Endometrium (tissue), 2 donors: ENCODE results near the gene TRAPPC12.
"Not testable (repeated sequence)": the region's sequence is repeated elsewhere in the genome, so short reads cannot be mapped to it uniquely, and the experiment has no call there.

ENCODE experiments used
- FAIRE-seq: peaks from 2 replicates; lab custom pipeline; 2012; peaks lifted over from hg19 to GRCh38; lab: Jason Lieb, UNC
- donor health status: control.
- donor health status: control.

Gene TRAPPC12

DNA sequence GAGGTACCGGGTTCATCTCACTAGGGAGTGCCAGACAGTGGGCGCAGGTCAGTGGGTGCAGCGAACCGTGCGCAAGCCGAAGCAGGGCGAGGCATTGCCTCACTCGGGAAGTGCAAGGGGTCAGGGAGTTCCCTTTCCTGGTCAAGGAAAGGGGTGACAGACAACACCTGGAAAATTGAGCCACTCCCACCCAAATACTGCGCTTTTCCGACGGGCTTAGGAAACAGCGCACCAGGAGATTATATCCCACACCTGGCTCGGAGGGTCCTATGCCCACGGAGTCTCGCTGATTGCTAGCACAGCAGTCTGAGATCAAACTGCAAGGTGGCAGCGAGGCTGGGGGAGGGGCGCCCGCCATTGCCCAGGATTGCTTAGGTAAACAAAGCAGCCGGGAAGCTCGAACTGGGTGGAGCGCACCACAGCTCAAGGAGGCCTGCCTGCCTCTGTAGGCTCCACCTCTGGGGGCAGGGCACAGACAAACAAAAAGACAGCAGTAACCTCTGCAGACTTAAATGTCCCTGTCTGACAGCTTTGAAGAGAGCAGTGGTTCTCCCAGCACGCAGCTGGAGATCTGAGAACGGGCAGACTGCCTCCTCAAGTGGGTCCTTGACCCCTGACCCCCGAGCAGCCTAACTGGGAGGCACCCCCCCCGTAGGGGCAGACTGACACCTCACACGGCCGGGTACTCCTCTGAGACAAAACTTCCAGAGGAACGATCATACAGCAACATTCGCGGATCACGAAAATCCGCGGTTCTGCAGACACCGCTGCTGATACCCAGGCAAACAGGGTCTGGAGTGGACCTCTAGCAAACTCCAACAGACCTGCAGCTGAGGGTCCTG lies 9.9 kb upstream of the TRAPPC12 start:
- not testable (repeated sequence) for FAIRE-seq

DNA sequence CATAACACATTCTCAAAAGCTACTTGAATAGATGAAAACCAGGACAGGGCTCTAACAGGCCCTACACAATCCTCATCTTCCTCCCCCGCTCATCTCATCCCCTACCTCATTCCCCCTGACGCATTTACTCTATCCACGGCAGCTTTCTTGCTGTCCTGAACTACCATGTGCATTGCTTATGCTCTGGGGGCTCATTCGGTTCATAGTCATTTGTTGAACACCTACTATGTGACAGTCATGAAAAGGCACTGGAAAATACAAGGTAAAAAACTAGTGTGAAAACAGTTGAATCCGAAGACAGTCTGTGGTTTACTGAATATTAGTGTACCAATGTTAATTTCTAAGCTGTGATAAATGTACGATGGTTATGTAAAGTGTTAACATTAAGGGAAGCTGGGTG lies 2.7 kb upstream of the TRAPPC12 start:
- no peak for FAIRE-seq

DNA sequence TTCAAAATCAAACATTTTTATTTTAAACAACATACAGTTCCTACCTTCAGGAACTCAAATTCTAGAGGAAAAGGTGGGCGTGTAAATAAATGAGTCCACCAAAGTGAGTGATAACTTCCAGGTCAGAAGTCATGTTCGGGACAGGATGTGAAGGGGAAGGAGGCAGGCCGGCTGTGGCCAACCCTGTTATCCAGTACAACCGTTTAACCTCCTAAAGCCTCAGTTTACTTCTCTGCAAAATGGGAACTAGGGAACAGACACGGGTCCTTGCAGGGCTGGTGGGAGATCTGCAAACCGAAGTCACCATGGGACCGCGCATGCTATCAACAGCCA lies 2.2 kb upstream of the TRAPPC12 start:
- FAIRE-seq: no peak

DNA sequence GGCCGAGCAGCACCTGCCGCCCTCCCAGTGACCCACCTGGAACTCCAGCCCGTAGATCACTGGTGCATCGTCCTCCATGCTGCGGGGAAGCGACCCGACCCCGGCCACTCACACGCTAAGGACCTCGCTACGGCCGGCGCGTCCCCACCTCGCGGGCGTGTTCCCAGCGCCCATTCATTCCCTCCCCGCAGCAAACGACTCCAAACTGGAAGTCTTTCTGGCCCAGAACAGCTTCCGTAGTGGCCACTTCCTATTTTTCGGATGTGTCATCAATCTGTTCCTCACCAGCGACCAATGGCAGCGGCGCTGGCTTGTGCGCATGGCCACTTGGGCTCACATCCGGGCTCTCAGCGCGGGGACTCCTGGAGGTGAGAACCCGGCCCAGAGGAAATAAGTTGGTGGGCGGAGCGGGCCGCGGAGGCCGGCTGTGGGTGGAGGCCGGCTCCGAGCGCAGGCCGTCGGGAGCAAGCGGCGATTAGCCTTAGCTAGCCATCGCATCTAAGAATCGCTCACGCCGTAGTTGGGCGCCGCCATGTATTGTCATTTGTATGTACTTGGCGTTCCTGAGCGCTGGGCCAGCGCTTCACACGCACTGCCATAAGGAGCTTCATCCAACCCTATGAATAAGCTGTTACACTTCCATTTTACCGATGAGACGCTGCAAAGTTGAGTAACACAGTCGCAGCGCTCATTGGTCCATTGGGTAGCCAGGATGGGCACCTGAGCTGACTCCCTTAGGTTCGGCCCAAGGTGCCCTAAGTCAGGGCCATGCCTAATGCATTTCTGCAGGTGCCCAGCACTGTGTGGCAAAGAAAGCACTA lies 1.7 kb upstream of the TRAPPC12 start, which contains the start of gene EIPR1:
Gene EIPR1 (minus strand): TSS at position 207 of the 821 bp plus-strand sequence. CDS start 129 bp downstream, at position 78.
- FAIRE-seq: peak; percentile 90

DNA sequence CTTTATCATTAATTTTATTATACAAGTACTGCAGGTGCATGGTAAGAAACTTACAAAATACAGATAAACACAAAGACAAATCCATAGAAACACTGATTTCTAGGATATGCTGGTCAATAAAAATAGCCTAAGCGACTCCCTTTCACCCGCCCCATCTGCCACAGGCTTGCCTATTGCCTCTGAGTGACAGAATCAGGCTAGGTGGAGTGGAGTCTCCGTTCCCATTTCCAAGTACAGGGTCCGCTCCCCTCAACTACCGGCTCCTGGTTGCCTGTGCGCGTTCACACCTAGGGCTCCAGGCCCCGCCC lies 201 bp upstream of the TRAPPC12 start:
- FAIRE-seq: no peak

DNA sequence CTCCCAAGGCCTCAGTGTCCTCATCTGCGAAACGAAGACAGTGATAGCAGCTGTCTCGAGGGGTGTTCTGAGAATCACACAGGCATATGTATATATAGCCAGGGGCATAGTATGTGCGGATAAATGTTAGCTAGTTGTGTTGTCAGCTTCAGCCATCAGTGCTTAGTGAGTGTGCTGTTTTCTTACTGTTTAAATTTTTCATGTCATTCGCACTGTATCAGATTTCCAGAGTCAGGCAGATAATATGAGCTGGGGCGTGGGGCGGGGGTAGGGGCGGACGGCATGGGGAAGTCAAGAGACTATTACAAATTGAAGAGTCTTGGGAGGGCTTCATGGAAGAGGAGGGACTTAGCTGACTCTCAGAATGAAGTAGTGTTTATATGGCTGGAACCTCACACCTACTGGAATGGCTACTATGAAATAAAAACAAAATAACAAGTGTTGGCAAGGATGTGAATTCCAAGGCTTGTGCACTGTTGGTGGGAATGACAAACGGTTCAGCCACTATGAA lies 7.0 kb downstream of the TRAPPC12 start:
- FAIRE-seq: no peak

DNA sequence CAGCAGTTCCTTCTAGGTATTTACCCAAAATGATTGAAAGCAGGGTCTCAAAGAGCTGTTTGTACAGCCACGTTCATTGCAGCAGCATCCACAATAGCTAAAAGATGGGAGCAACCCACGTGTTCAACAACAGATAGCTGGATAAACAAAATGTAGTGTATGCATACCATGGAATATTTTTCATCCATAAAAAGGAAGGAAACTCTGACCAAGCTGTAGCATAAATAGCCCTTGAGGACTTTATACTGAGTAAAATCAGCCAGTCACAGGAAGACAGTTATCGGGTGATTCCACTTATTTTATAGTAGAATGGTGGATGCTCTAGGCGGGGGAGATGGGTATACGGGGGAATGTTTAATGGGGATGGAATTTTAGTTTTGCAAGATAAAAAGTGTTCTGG lies 7.5 kb downstream of the TRAPPC12 start:
- FAIRE-seq: no peak

DNA sequence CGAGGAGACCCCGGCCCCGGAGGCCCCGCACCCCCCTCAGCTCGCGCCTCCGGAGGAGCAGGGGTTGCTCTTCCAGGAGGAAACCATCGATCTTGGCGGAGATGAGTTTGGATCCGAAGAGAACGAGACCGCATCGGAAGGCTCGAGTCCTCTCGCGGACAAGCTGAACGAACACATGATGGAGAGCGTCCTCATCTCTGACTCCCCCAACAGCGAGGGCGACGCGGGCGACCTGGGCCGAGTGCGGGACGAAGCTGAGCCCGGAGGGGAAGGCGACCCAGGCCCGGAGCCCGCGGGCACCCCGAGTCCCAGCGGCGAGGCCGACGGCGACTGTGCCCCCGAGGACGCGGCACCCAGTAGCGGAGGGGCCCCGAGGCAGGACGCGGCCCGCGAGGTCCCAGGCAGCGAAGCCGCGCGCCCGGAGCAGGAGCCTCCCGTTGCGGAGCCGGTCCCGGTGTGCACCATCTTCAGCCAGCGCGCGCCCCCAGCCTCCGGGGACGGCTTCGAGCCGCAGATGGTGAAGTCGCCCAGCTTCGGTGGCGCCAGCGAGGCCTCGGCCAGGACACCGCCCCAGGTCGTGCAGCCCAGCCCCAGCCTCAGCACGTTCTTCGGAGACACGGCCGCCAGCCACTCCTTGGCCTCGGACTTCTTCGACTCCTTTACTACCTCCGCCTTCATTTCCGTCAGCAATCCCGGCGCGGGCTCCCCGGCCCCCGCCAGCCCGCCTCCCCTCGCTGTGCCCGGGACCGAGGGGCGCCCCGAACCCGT lies 8.3 kb downstream of the TRAPPC12 start:
- no peak for FAIRE-seq

DNA sequence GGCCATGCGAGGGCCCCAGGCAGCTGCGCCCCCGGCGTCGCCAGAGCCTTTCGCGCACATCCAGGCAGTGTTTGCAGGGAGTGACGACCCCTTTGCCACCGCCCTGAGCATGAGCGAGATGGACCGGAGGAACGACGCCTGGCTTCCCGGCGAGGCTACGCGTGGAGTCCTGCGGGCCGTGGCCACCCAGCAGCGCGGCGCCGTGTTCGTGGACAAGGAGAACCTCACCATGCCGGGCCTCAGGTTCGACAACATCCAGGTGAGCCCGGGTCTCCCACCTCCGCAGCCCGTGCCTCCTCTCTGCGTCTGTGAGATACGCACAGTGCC lies 8.9 kb downstream of the TRAPPC12 start:
- no peak for FAIRE-seq

DNA sequence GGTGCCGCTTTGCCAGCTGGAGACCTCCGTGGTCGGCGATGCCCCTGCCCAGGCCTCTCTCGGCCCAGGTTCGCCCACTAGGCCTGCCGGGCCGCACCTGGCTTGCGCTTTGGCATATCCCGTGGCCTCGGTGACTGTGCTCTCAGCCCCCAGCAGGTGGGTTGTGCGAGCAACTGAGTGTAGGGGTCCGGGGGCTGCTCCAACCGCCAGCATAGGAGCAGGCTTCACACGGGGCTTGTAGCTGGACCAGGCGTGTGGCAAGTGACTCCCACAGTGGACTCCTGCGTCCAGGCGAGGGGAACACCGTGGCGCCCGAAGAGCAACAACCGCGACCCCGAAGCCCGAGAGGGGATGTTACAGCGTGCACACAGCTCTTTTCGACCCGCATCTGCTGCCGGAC lies 9.7 kb downstream of the TRAPPC12 start:
- FAIRE-seq: no peak

DNA sequence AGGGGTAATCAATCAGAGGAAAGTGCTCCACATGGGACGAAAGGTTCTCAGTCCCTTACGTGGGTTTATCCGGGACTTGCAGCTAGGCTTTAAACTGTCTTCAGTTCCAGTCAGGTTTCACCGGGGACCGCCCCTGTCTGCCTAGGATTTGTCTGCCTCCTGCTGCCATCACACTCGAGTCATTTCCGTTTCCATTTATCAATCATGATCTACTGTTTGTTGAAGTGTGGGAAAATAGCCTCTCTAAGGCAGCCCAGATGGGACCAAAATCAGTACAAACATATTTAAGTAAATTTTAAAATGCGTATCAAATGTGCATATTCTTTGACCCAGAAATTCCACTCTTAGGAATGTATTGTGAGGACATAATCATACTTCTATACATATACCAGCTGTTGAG lies 10.5 kb downstream of the TRAPPC12 start:
- no peak for FAIRE-seq

DNA sequence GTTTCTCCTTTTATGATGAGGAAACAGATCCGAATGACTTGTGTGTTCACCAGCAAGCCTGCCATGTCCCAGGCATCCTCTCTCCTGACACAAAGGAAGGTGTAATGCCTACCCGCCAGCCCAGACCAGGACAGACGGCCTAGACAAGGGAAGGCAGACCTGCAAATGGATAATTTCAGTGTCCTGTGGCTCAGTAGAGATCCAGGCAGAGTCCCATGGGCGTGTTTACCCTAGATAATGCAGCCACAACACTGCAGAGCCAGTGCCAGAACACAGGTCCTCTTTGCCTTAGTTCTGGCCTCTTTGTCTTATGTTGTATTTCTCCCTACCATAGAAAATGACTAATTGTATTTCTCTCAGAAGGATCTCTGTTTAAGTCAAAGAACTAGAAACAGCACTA lies 12.7 kb downstream of the TRAPPC12 start:
- no peak for FAIRE-seq

DNA sequence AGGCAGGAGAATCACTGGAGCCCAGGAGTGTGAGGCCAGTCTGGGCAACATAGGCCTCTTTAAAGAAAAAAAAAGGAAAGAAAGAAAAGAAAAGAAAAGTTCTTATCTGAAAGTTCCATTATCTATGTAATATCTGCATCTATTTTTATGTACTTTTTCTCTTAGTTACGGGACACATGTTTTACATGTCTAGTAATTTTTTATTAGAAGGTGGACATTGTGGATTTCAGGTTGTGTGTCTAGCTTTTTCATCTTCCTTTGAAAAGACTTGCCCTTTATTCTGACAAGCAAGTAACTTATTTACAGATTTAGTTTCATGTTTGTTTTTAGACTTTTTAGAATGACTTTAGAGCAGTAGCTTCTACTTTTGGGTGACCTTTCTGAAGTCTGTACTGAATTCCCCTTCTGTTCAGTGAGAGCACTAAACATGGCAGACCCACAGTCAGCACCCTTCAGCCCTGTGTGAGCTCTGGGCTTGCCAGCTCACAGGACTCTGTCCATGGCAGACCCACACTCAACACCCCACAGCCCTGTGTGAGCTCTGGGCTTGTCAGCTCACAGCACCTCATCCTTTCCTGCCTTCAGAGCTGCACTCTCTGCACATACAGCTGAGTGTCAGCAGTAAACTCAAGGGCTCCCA lies 17.5 kb downstream of the TRAPPC12 start:
- FAIRE-seq: no peak

DNA sequence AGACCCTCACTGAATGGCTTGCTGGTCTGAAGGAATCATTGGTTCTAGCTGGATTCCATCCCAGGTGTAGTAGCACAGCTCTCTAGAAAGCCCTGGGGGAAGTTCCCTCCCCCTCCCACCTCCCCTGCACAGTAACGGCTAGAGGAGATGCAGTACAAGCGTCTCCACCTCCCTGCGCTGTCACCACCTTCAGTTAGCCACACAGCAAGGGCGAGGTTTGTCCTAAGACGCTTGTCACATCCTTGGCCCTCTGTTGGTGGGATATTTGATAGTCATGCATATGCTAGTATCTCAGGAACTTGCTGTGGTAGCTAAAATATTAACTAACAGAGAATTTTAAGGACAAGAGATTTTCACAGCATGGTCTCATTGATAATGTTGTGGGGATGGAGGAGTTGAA lies 19.4 kb downstream of the TRAPPC12 start:
- no peak for FAIRE-seq

DNA sequence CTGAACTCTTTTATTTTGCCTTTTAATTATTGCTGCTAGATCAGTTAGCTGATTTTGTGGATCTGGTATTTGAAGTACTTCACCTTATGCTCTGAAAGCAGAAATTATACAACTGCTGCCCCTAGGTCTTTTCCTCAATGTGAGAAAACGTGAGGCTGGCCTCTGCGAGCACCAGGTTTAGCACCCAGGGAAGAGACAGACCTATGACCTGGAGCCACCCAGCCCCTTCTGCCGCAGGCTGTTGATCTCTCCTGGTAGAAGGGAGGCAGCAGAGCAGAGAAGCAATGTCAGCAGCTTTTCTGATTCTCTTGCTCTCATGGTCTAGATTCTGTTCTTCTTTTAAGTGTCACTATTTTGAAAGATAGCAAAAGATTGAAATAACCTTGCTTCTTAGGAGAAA lies 19.9 kb downstream of the TRAPPC12 start:
- no peak for FAIRE-seq

DNA sequence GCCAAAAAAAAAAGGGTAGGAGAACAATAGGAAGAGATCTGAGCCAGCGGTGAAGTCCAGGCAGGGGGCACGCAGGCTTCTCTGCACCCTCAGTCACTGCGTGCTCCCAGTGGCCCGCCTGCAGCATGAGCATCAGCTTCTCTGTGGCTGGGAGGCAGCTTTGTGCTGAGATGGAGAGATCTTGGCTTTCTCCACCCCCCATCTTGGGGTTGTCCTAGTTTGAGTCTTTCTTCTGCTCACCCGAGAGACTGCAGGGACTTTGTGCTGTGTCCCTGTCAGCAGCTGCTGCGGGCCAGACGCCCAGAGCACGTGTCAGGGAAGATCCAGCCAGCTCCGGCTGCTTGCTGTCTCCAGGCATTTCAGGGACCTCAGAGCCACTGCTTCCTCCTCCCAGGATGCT lies 20.3 kb downstream of the TRAPPC12 start:
- FAIRE-seq: no peak

DNA sequence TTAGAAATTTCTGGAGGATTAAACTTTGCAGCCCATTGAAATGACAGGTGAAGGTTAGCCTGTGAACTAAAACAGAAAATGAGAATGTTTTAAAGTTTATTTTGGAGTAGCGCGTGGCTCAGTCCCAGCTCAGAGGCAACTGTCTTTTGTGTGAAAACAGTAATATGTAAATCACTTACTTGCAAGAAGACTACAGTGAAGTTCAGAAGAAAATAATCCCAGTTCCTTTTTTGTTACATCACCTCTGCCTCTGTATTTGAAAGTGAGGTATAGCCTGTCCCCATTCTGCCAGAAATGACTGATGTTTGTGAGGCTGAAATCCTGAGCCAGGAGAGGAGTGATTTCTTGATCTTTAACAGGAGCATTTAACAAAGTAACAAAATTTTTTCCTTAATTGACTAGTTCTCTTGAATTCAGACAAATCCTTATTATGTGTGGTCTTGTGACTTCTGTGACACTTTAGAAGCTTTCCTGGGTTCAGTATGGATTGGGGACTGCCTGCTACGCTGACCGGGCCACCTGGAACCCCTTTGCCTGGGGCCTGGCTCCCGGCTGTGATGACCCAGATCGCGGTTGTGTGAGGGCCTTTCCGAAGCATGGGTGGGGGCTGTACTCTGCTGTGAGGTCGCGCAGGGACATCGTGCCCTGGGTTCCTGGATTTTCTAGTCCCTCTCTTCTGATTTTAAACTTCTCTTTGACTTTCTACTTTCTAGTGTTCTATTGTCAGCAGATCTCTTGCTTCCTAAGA lies 24.3 kb downstream of the TRAPPC12 start:
- FAIRE-seq: no peak

DNA sequence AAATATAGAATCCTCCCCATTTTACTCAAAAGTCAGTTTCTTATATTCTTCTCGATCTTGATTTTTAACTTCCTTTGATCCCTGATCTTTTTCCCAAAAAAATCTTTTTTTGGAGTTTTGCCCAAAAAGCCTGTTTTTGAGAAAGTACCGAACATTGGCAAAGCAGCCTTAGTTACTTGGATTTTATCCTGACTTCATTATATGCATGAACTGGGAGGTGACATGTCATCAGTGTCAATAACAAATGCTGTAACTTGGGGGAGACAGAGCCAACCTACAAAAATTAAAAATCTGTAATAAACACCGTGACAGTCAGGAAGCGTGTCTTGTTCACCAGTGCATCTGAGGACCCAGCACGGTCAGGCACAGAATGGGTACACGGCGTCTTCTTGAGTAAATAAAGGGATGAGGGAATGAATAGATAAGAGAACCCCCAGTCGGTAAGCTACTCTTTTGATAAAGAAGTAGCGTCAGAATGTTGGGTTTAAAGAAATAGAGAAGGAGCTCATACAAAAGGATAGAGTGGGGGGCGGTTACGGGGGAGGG lies 24.9 kb downstream of the TRAPPC12 start:
- no peak for FAIRE-seq

DNA sequence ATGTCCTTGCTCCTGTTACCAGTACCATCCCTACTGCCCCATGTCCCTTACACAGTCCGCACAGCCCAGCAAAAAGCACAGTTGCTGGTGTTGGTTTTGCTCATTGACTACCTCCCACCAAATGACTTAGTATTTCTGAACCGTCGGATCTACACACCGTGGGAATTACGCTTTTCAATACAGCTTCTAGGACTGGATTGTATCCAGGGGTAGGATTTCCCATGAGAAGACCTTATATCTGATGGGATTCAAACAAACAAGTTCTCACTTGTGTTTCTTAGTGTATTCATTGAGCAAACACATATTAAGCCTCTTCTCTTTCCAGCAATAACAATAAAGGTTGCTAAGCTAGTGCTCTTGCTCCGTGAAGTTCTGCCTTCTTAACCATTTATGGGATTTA lies 25.8 kb downstream of the TRAPPC12 start:
- FAIRE-seq: no peak

DNA sequence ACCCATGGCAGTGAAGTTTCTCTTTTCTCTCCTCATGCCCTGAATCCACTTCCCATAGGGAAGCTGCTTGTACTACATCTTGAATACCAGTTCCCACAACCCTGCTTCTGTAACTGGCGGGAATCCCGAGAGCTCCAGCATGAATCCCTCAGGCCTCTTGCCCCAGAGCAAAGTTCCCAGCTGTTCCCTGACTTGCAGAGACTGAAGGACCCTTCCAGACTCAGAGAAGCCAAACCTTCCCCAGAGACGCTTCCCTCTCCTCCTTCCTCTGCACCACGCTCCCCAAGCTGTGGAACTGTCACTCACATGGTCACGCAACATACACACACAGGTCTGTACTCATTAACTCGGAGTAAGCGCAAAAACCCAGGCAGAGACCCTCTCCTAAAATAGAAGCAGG lies 26.4 kb downstream of the TRAPPC12 start:
- no peak for FAIRE-seq

DNA sequence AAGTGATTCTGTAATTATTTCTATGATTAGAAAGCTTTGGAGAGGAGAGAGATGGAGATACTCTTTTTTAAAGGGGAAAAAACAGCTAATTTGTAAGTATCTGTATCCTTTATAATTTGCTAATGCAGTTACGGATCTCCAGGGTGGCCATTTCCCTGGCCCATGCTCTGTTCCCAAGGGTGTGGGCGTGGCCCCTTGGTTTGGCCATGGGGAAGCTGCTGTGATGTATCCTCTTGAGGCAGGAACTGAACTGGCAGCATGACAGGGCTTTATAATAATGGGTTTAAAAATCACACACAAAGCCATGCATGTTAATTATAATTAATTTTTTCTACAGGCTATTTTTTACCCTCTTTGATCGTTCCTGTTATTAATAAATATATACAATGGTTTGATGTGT lies 27.0 kb downstream of the TRAPPC12 start:
- FAIRE-seq: no peak
